ENCODE measurements around the gene CCDC158. TPM values are rescaled to one million over a fixed set of nuclear protein-coding genes. Genes with fewer than 3 reads are reported as not detected.

The CCDC158 gene
- total and polyA plus RNA-seq, 2 donors (not counting 1 experiment from before 2014, with no cell fraction given) = not detected

DNA sequence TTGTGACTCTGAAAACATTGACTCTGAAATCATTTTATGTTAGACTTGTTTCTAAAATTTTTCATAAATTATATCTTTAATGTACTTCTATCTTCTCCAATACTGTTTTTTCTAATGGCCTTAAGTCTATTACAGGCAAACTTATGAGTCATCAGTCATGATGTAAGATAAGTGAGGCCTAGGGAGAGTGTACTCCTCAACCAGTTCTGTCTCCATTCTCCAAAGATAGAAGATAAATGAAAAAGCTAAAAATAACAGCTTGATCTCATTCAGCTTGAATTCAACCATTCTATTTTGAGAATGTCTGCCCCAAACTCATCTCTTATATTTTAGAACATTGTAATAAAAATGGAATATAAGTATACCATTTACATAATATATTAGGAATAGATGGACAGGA lies 79.9 kb downstream of the CCDC158 start:
- Histone ChIP-seq H4K20me1 (ENCODE audit: control insufficient read depth, insufficient read depth, low read length, poor library complexity, severe bottlenecking) (no peaks in the 10 kb centered on the region), H2AFZ (ENCODE audit: insufficient read depth, low read depth, low read length, poor library complexity, severe bottlenecking) (no peak overlapping the region), H3K27ac (ENCODE audit: low read length in 2 of 2) (no peak overlapping the region), H3K9me3 (ENCODE audit: control extremely low read depth in 1 of 3, control insufficient read depth in 2 of 3, insufficient read depth in 1 of 3, low read length in 2 of 3) (no peaks in the 10 kb centered on the region), H3K4me2 (replicated peaks; ENCODE audit: low read depth, low read length, poor library complexity, severe bottlenecking) (no peak overlapping the region), H3K79me2 (ENCODE audit: control insufficient read depth, insufficient read depth, low read length) (no peaks in the 10 kb centered on the region), H3K27me3 (replicated peaks in 1 of 4; ENCODE audit: control extremely low read depth in 1 of 4, control insufficient read depth in 3 of 4, insufficient read depth in 4 of 4, low read length in 3 of 4) (no peaks in the 10 kb centered on the region), H3K36me3 (replicated peaks in 1 of 2; ENCODE audit: control extremely low read depth in 1 of 2, control insufficient read depth in 1 of 2, extremely low read depth in 1 of 2, insufficient read depth in 2 of 2, low read length in 1 of 2) (no peaks in the 10 kb centered on the region), H3K4me1 (ENCODE audit: control insufficient read depth in 2 of 2, insufficient read depth in 2 of 2, low read length in 2 of 2) (no peaks in the 10 kb centered on the region), H3K9ac (ENCODE audit: low read length) (no peak overlapping the region), H3K4me3 (ENCODE audit: control extremely low read depth in 1 of 5, extremely low read depth in 1 of 5, insufficient read depth in 1 of 5, low read depth in 2 of 5, low read length in 4 of 5) (no peak overlapping the region)
- ChIA-PET POLR2A (no interaction called here), CTCF (no interaction called here)
- Mint-ChIP-seq H3K4me3 (no peak overlapping the region), H3K4me1 (no peaks in the 10 kb centered on the region), H3K27me3 (peaks cover 13% of the 10 kb centered on the region), H3K27ac (no peak overlapping the region), H3K9me3 (ENCODE audit: insufficient read depth) (no peaks in the 10 kb centered on the region)
- no peak for ATAC-seq (ENCODE audit: low read depth)
- intact Hi-C loops (cut with micrococcal nuclease) = no loop called here
- no peak for TF ChIP-seq EZH2 (IDR thresholded peaks at IDR 0.05; ENCODE audit: borderline replicate concordance, insufficient read depth, low read depth, low read length, poor library complexity, severe bottlenecking)
- TF ChIP-seq, protein P1, sequence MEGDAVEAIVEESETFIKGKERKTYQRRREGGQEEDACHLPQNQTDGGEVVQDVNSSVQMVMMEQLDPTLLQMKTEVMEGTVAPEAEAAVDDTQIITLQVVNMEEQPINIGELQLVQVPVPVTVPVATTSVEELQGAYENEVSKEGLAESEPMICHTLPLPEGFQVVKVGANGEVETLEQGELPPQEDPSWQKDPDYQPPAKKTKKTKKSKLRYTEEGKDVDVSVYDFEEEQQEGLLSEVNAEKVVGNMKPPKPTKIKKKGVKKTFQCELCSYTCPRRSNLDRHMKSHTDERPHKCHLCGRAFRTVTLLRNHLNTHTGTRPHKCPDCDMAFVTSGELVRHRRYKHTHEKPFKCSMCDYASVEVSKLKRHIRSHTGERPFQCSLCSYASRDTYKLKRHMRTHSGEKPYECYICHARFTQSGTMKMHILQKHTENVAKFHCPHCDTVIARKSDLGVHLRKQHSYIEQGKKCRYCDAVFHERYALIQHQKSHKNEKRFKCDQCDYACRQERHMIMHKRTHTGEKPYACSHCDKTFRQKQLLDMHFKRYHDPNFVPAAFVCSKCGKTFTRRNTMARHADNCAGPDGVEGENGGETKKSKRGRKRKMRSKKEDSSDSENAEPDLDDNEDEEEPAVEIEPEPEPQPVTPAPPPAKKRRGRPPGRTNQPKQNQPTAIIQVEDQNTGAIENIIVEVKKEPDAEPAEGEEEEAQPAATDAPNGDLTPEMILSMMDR (IDR thresholded peaks at IDR 0.05) = no peak
- DNase-seq = no peak

DNA sequence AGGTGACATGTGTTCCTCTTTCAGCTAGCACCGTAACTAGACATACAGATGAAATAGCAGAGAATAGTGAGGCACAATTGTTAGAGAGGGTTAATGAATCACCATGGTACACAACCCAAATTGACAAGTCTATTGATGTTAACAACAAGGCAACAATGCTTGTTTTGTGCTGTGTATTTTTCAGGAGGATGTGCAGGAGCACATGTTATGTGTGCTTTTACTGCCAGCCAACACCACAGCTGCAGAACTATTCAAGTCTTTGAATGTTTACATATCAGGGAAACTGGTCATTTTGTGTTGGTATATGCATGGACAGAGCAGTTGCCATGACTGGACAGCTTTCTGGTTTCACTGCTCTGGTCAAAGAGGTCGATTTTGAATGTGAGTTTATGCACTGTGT lies 81.6 kb downstream of the CCDC158 start:
- H3K4me3 ChIP-seq (ENCODE audit: control extremely low read depth in 1 of 5, extremely low read depth in 1 of 5, insufficient read depth in 1 of 5, low read depth in 2 of 5, low read length in 4 of 5) = no peak overlapping the region
- no peak overlapping the region for H3K4me2 ChIP-seq (replicated peaks; ENCODE audit: low read depth, low read length, poor library complexity, severe bottlenecking)
- ATAC-seq (ENCODE audit: low read depth) (no peak), DNase-seq (no peak)
- Mint-ChIP-seq H3K27me3 (peaks cover 11% of the 10 kb centered on the region), H3K27ac (no peak overlapping the region), H3K4me1 (no peaks in the 10 kb centered on the region), H3K4me3 (no peak overlapping the region), H3K9me3 (ENCODE audit: insufficient read depth) (no peaks in the 10 kb centered on the region)
- H3K9me3 ChIP-seq (ENCODE audit: control extremely low read depth in 1 of 3, control insufficient read depth in 2 of 3, insufficient read depth in 1 of 3, low read length in 2 of 3) = no peaks in the 10 kb centered on the region
- intact Hi-C loops (cut with micrococcal nuclease) = no loop called here
- no peak for TF ChIP-seq EZH2 (IDR thresholded peaks at IDR 0.05; ENCODE audit: borderline replicate concordance, insufficient read depth, low read depth, low read length, poor library complexity, severe bottlenecking)
- TF ChIP-seq, protein P1 (IDR thresholded peaks at IDR 0.05) = no peak
- no peaks in the 10 kb centered on the region for H3K36me3 ChIP-seq (replicated peaks in 1 of 2; ENCODE audit: control extremely low read depth in 1 of 2, control insufficient read depth in 1 of 2, extremely low read depth in 1 of 2, insufficient read depth in 2 of 2, low read length in 1 of 2)
- ChIA-PET POLR2A (no interaction called here), CTCF (no interaction called here)
- no peak overlapping the region for H2AFZ ChIP-seq (ENCODE audit: insufficient read depth, low read depth, low read length, poor library complexity, severe bottlenecking)
- no peaks in the 10 kb centered on the region for H3K4me1 ChIP-seq (ENCODE audit: control insufficient read depth in 2 of 2, insufficient read depth in 2 of 2, low read length in 2 of 2)
- WGBS (ENCODE audit: insufficient coverage) = no CpG with 5 or more reads among the region's 2 CpGs
- H3K79me2 ChIP-seq (ENCODE audit: control insufficient read depth, insufficient read depth, low read length) = no peaks in the 10 kb centered on the region
- no peak overlapping the region for H3K27ac ChIP-seq (ENCODE audit: low read length in 2 of 2)
- no peaks in the 10 kb centered on the region for H3K27me3 ChIP-seq (replicated peaks in 1 of 4; ENCODE audit: control extremely low read depth in 1 of 4, control insufficient read depth in 3 of 4, insufficient read depth in 4 of 4, low read length in 3 of 4)
- H4K20me1 ChIP-seq (ENCODE audit: control insufficient read depth, insufficient read depth, low read length, poor library complexity, severe bottlenecking) = no peaks in the 10 kb centered on the region
- H3K9ac ChIP-seq (ENCODE audit: low read length) = no peak overlapping the region

All from B cell (primary cell).